Stimulated activated CD4-positive, alpha-beta T cell treated with anti-CD3 and anti-CD28 coated beads, Interleukin-1b, Interleukin-23, amount 100 ng/mL, for 24 hours (primary cell): ENCODE measurements around the gene AKAP1.

Experiments used
- DNase-seq, 4 experiments: peaks; one replicate each; pipeline ENCODE4 v3.0.0-alpha.2; 2020; ENCODE audit warnings: low read depth in 4 of 4, low spot score in 1 of 4

AKAP1 gene

DNA sequence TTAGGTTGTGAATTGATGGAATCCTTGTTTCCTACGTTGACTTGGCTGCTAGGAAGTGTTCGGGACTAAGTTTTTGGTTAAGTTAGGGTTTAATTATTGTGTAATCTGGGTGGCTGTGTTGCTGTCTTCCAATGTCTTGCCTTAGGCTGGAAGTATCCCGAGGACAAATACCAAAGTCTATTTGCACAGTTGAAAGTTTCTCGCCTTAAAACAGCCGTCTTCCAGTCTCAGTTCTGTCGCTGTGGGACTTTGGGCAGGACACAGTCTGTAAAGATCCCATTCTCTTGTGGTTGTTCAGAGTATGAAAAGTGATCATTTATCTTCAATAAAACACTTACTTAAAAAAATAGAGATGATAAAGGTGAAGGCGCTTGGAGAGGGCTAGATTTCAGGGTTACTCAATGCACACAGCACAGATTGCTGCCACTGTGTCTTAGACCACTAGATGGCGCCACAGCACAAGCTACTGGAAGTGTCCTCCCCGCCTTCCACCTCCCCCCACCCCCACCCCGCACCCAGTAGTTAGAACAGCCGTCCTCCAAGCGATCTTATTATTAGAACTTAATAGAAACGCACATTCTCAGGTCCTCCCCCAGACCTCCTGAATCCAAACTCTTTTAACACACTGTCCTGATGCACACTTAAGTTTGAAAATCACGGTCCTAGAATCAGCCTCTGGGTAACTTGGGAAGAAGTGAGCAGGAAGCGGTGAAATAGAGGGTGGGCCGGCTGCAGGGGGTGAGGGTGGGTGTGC is 45.8 kb downstream of the AKAP1 start:
- DNase-seq = peak; percentile 72 to 83 (median 76)

DNA sequence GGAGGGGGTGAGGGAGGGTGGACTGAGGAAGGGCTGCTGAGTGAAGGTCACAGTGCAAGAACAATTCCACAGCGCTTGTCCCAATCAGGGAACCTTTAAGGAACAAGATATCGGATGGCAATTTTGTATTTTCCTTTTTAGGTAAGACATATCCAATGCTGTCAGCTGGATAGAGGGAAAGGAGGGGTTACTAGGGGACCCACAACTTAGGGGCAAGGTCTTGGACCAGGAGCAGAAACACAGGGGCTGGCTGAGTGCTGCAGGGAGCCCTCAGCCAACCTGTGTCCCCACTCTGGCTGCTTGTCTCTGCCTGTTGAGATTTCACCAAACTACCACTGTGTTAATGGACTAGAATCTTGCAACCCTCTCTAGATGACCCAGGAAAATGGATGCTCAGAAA is 47.6 kb downstream of the AKAP1 start:
- DNase-seq = no peak

GRCh38 chr17:57133486-57133885 is 48.4 kb downstream of the AKAP1 start:
- no peak for DNase-seq

DNA sequence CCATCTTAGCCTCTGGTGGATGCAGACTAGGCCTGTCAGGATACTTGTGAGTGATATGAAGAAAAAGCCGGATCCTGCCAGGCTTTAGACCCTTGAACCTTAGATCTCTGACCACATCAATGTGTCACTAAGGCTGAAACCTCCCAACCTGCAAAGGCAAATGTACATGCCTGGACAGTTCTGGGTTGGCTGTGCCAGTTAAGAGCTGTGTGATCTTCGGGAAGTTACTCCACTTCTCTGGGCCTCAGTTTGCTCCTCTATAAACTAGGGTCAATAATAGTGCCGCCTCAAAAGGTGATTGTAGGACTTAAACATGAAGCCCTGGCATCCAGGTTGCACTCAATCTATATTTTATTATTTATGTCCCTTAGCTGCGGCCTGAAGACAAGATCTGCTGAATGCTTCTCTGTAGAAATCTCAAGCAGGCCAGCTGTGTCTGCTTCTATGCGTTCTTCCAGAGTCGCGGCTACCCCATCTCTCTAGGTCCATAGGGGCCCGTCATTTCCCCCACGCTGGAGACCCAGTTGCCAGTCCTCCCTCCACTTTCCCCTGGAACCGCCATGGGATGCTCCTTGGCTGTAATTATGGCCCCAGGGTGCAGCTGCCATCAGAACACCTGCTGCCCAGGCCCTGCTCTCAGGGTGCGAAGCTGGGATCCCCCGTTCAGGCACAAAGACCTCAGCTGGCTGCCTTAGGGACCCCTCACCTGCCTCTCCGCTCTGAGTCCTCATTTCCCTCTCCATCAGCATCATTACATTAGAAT is 50.2 kb downstream of the AKAP1 start:
- DNase-seq = no peak

GRCh38 chr17:57135789-57136291 is 50.8 kb downstream of the AKAP1 start:
- DNase-seq = no peak

GRCh38 chr17:57136355-57136754 is 51.3 kb downstream of the AKAP1 start:
- DNase-seq = no peak

DNA sequence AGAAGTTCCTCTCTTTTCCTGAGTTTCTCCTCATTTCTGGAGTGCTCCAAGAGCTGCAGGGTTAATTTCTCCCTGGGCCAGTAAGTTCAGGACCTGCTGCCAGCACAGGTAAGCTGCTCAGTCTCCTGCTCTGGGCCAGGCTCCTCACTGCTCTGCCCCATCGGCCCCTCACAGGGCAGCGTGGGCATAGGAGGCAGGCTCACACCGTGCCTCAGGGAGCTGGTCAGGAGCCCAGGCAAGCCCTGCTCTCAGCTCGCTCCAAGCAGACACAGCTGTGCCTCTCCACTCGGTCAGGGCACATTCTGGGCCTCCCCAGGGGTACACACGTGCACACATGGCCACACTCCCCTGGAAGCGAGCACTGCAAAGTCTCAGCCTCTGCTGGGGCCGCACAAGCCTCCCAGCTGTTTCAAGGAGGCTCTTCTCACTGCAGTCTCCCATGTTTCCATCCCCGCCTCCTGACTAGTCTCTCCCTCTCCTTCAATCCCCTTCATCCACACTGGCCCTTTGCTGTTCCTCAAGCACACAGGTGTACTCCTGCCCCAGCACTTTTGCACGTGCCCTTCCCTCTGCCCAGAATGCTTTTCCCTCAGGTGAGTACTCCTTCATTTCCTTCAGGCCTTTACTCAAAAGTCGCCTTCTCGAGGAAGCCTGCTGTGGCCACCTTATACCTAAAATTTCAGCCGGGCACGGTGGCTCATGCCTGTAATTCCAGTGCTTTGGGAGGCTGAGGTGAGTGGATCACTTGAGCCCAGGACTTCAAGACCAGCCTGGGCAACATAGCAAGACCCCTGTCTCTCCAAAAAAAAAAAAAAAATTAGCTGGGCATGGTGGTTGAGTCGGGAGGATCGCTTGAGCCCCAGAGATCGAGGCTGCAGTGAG is 53.2 kb downstream of the AKAP1 start:
- DNase-seq = no peak

DNA sequence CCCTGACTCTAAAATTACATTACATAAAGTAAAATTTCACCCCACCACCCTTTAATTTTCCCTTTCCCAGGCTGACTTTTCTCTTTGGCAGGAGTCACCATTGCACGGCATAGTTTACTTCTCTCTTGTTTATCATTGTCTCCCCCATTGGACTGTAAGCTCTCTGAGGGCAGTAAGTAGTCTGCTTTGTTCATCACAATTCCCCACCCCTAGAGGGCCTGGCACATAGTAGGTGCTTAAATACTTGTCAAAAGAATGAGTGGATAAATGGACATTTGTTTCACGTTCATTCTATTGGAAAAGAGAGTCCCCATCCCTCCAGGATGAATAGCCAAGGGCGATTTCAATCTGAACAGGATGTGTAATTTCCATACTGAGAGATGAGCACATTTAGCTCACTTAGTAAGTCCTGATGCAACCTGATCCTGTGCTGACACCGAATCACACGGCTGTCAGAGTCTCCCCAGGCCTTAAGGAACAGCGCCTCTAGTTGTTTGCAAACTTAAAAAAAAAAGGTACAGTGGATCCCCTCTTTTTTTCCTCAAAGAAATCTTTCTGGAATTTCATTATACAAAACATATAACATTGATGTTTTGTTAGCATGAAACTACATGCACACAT is 54.0 kb downstream of the AKAP1 start:
- no peak for DNase-seq

DNA sequence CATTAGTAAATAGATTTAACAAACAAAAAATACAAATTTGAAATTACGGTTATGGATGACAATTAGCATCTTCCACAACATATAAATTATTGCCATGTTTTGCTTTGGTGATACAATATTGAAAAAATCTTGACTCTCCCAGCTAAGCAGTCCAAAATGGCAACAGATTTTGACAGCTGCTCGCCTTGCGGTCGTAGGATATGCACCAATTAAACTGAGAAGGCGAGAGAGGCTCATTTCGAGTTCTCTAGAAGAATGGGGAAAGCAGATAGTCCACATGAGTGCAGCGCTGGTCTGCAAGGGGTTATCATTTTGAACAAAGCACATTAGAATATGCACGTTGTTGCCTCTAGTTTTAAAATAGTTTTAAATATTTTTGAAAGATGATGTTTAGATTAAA is 55.3 kb downstream of the AKAP1 start:
- no peak for DNase-seq

GRCh38 chr17:57142925-57143324 is 57.9 kb downstream of the AKAP1 start:
- no peak for DNase-seq

- DNase-seq = no peak
Observed at GRCh38 chr17:57143361-57143760, 58.3 kb downstream of the AKAP1 start.

DNA sequence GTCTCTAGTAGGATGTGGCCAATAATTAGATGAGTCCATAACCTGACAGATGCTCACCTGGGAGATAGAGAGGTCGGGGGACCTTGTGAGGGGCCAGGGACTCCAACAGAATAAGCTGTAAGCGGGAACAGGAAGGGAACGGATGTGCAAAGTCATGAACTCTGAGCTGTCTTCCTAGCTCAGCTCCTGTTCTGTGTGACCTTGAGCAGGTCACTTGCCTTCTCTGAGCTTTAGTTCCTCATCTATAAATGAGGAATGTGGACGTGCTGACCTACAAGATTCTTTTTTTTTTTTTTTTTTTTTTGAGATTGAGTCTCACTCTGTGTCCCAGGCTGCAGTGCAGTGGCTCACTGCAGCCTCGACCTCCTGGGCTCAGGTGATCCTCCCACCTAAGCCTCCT is 58.9 kb downstream of the AKAP1 start:
- no peak for DNase-seq

DNA sequence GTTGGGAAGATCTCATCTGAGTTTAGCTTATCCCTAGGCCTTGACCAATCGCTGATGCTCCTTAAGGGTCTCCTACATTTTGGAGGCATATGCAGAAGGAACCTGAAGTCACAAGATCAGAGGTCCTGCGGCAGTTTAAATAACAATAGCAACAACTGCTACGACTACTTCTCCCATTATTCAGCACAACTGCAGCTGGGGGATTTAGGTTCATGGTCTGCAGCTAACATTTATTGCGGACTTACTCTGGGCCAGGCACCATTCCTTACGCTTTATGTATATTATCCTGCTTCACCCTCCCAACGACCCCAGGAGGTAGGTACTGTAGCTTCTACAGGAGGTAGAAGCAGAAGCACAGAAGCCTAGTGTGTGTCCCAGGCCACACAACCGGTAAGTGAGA is 59.5 kb downstream of the AKAP1 start:
- no peak for DNase-seq

DNA sequence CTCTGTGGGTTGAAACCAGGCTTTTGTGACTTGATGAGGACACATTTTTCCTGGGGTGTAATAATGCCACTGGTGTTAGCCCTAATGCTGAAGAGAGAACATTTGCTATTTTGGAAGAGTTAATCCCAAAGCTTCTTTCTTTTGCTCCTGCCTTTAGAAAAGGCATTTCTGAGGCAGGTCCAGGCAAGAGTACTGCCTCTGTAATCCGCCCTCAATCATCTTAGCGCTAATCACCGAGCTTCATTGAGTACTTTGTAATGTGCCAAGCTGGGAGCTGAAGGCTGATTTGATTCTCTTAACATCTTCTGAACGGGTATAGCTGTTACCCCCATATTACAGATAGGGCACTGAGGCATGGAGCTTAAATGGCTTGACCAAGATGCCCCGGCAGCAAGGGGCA is 60.3 kb downstream of the AKAP1 start:
- no peak for DNase-seq

DNA sequence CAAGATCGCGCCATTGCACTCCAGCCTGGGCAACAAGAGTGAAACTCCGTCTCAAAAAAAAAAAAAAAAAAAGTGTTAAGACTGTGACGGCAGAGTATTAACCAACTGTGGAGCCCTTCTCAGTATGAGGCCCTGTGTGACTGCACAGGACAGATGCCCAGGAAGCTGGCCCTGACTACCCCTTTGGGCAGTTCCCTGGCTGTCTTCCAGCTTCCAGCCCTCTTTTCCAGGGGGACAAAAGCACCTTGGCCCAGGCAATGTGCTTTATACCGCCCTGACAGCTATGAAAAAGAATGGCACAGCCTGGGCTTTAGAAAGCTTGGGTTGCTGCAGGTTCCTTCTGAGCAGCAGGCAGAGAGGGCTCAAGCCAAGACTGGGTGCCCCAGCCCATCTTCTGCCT is 61.2 kb downstream of the AKAP1 start:
- DNase-seq = no peak

DNA sequence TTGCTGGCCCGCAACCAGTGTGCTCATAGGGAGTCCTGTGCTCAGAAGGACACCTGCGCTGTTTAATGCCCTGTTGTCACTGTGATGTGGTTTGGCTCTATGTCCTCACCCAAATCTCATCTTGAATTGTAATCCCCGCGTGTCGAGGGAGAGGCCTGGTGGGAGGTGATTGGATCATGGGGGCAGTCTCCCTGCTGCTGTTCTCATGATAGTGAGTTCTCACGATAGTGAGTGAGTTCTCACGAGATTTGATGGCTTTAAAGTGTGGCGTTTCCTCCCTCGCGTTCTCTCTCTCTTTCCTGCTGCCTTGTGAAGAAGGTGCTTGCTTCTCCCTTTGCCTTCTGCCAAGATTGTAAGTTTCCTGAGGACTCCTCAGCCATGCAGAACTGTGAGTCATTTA is 66.8 kb downstream of the AKAP1 start:
- no peak for DNase-seq

GRCh38 chr17:57152967-57153528 is 68.0 kb downstream of the AKAP1 start:
- no peak for DNase-seq

- no peak for DNase-seq
Observed at GRCh38 chr17:57154921-57155320, 69.9 kb downstream of the AKAP1 start.

DNA sequence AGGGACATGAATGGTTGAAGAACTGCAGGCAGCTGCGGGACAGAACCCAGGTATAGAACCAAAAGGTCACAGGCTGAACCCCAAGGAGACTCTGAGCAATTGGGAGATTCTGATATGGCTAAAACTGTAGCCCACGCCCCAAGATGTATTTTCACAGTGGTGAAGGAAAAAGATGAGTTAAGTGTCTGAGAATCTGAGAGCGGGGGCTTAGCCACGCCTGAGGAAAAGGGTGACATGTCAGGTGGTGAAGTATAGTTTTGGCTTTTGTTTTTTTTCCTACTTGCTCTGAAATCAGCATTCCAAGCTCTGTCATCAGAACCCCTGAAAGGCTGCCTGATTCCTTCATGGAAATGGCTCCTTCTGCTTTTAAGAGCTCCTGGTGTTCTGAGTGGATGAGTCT is 73.3 kb downstream of the AKAP1 start:
- no peak for DNase-seq

DNA sequence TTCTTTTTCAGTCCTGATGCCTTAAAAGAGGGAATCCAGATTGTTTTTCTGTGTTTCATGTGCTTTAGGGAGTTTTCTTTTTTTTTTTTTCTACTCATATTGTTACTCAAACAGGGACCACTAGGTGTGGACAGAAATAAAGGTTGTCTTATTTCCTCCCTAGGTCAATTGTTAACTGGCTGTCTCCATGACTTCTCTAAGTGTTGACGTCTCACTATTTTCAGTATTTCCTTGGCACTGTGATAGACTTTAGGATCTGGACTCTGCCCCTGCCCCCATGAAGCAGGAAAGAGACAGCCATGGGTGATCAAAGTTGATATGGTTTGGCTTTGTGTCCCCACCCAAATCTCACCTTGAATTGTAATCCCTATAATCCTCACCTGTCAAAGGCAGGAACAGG is 73.7 kb downstream of the AKAP1 start:
- no peak for DNase-seq

DNA sequence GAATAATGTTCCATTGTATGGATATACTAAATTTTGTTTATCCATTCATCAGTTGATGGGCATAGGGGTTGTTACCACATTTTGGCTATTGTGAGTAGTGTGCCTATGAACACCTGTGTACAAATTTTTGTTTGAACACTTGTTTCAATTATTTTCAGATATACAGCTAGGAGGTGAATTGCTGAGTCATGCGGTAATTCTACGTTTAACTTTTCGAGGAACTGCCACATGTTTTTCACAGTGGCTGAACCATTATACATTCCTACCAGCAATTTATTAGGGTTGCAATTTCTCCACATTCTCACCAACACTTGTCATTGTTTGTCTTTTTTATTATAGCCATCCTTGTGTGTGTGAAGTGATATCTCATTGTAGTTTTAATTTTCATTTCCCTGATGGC is 75.6 kb downstream of the AKAP1 start:
- DNase-seq = no peak
